ENCODE data around the gene STX2.

The STX2 gene

GRCh38 chr12:130829391-130830245, 9.4 kb downstream of the STX2 start:
- no peak for DNase-seq

- no peak for DNase-seq
These were observed 10.2 kb downstream of the STX2 start for GRCh38 chr12:130828895-130829294.

GRCh38 chr12:130827432-130827831, 11.6 kb downstream of the STX2 start:
- DNase-seq = no peak

DNA sequence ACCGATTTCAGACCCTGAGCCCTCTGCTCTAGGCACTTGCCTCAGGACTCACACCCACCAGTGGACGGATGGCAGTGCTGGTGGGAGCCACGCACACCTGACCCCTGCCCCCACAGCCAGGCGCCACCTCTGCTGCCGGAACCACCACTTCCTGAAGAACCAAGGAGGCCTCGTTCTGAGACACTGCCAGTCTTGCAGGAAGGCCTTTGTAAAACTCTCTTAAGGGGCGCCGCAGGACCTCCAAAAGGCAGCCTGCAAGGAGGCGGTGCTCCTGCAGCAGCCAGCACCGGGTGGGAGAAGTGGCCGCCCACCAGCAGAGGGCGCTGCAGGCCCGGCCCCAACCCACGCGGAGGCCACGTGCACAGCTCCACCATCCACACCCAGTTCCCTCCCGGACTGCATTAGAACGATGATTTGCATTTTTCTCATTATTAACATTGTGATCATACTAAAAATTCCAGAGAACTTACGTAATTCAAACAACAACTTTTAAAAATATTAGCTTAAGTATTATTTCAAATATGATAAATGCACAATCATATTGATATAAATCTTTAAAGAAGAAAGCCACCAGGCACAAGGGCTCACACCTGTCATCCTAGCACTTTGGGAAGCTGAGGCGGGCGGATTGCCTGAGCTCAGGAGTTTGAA, 12.8 kb downstream of the STX2 start:
- peak; percentile 68 for DNase-seq

DNA sequence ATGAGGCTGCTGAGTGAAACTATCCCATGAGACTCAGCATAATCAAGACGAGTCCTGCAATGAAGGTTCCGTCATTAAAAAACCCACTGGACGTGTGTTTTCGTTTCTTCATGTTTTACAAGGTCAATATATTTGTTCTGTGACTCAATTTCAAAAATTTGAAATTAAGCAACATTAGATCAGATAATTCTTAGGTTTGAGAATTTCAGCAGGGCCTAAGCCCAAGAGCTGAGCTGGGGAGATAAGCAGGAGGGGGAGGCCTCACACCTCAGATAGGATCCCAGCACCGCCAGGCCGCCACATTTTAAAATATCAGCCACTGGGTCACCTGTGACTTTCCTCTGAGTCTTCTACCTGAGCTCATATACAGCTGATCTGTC, 13.3 kb downstream of the STX2 start:
- no peak for DNase-seq

GRCh38 chr12:130819681-130820080, 19.4 kb downstream of the STX2 start:
- DNase-seq = no peak

GRCh38 chr12:130818635-130819576, 20.1 kb downstream of the STX2 start:
- DNase-seq = peak; percentile 38

DNA sequence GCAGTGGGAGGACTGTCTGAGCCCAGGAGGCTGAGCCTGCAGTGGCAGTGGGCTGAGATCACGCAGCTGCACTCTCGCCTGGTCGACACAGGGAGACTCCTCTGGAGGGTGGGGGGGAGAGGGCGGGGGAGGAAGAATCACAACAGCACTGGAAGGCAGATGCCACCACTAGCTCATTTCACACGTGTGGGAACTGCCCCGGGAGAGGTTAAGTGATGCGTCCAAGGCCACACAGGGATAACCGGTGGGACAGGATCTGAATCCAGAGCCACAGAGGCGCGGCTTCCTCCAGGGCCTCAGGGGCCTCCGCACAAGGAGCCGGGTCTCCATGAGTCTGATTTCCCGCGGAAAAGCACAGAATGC, 20.8 kb downstream of the STX2 start:
- DNase-seq = no peak

GRCh38 chr12:130817804-130818203, 21.2 kb downstream of the STX2 start:
- DNase-seq = no peak

GRCh38 chr12:130816097-130816496, 23.0 kb downstream of the STX2 start:
- DNase-seq = no peak

GRCh38 chr12:130815028-130815741, 23.9 kb downstream of the STX2 start:
- no peak for DNase-seq

DNA sequence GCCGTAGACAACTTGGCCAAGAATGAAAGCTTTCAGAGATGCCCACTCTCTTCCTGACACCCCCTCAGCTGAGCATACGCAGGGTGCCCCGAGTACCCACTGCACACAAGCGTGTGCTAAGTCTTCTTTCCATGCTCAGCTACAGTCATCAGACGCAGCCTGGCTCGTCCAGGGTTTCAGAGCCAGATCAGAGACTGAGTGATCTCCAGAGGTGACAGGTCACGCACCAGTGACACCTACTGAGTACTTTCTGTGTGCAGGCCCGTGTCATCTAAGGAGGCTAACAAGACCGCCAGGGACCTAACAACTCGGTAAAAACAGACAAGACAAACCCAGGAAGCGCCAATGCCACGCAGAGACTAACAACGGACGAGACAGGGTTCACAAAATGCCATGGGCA, 25.1 kb downstream of the STX2 start:
- no peak for DNase-seq

DNA sequence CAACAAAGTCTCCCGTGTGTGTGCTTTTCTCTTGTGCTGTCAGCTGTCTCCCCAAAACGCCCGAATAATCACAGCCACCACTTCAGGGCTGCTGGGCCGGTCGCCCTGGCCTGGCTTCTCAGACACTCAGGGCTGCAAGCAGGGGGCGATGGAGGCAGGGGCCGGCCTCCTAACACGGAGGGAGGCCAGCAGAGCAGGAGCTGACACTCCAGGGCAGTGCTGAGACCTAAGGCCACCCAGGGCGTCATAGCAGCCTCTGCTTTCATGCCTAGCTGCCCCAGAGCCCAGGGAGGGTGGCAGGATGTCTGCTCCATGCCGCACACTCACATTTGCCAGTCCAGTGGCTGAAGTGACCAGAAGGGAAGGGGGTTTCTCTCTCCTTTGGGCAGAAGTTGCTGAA, 25.6 kb downstream of the STX2 start:
- DNase-seq = no peak

DNA sequence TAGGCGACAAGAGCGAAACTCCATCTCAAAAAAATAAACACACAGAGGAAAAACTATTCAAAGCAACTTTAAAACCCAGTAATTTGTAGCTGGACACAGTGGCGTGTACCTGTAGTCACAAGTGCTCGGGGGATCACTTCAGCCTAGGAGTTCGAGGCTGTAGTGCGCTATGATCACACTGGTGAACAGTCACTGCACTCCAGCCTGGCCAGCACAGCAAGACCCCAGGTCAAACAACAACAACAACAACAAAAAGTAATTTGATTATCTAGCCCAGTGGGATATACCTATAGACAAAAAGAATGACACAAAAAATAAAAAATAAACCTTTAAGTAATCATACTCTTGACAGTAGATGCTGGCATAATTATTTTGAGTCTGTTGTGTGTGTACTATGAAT, 29.3 kb downstream of the STX2 start:
- no peak for DNase-seq

GRCh38 chr12:130807309-130807708, 31.7 kb downstream of the STX2 start:
- no peak for DNase-seq

DNA sequence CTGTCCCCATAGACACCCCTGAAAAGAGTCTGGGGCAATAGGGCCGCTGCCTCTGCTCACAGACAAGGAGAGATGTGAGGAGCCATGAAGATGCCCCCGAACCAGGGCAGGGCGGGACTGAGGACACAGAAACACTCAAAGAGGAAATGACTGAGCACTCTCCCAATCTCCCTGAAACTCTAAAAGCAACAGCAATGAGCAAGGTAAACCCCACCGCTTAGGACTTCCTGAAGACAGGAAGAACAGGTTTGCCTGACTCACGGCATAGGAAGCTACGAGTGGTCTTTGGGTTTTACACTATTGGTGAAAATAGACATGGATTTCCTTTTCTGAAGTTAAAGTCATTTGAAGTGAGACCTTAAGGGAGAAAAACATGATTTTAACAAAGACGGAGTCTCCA, 32.5 kb downstream of the STX2 start:
- no peak for DNase-seq

DNA sequence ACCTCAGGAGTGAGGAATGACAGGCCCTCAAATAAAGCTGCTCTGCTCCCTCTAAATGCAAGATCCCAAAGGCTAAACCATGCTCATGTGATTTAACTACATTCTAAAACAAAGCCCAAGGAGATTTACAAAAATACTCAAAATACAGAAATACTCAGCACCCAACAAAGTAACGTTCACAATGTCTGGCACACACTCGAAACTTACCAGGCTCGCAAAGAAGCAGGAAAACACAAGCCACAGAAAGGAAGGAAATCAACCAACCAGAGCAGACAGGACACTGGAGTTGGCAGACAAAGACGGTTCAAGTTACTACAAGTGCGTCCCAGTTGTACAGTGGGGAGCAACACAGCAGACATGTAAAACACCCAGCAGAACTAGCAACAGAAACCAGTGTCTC, 33.4 kb downstream of the STX2 start:
- DNase-seq = no peak

GRCh38 chr12:130804216-130804615, 34.8 kb downstream of the STX2 start:
- no peak for DNase-seq

DNA sequence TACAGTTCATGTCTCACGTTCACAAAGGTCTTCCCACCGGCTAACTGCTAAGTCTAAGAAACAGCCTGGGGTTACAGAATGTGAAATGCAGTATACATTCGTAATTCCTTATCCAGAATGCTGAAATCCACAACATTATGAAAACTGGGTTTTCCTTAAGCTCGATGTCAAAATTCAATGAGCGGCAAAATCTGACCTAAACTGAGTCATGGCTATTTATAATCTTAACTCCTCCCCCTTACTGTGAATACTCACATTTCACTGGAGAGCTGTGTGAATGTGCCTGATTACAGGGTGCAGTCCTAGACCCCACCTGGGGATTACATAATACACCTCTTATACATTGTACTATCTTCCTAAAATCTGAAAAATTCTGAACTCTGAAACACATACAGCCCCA, 35.3 kb downstream of the STX2 start:
- peak; percentile 6 for DNase-seq

- DNase-seq = no peak
These were observed 38.7 kb downstream of the STX2 start for GRCh38 chr12:130800312-130800711.

- DNase-seq = no peak
These were observed 40.0 kb downstream of the STX2 start for GRCh38 chr12:130799051-130799450.

DNA sequence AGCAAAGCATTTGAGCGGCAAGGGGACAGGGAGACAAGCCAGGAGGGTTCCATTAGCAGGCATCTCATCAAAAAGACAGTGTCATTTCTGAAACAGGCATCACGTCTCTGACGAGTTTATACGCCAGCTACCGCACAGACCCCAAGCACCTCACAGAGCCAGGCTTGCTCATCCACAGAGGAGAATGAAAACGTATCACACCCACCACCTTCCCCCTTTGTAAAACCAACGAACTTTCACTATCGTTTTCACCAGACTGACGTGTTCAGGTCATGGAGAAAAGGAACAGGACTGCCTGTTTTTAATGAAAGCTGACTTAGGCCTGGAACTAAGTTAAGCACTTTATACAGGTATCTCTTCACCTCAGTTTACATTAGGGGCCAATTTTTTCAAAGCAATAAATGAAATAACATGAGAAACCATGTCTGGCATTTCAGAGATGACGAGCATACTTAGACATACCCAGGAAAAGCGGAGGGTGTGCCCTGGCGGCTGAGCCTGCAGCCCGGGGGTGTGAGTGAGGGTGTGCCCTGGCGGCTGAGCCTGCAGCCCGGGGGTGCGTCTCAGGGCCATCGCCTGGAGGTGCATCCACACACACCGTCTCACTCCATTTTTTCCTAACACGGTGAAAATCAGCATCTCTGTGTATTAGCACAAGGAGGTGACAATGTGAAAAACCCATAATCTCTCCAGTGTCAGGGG, 41.9 kb downstream of the STX2 start:
- DNase-seq = no peak

All from fibroblast of skin of right quadriceps (primary cell).